GM18508 (cell line): Measurements from ENCODE around the gene TIAM1.

Source experiments
- ATAC-seq: cut with Tn5 transposase; IDR thresholded peaks from one replicate; pipeline ENCODE4 v1.9.1; 2021; ENCODE audit warnings: moderate number of reproducible peaks; ENCODE audit not compliant: insufficient read depth, unreplicated experiment

Gene TIAM1

DNA sequence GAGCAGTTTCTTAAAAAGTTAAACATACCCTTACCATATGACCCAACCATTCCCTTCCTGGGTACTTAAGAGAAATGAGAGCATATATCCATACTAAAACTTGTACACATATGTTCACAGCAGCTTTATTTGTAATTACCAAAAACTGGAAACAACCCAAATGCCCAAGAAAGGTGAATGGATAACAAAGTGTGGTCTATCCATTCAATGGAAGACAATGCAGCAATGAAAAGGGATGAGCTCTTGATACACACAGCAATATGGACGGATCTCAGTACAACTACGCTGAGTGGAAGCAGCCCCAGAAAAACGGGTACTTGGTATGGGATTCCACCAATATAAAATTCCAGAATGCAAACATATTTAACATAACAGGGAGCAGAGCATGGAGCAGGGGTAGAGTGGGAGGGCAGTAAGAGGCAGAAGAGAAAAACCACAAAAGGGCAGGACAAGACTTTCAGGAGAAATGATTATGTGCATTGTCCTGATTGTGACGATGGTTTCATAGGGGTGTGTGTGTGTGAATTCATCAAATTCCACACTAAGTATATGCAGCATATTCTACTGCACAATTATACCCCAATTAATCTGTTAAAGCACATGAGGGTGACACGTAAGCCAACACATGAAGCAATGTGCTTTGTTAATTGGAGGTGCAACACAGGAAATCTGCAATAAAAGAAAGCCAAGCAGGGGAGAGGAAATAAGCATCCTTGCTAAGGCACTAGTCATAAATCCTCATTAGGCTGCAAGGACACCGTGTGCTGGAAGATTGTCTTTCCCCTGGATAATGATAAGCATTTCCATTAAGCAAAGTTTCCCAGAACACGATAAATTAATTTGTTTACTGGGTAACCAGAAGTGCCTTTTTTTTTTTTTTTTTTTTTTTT, 192.7 kb downstream of the TIAM1 start:
- ATAC-seq = no peak

GRCh38 chr21:31145274-31145673, 198.8 kb downstream of the TIAM1 start:
- no peak for ATAC-seq

- ATAC-seq = no peak
These were observed 201.0 kb downstream of the TIAM1 start for GRCh38 chr21:31143036-31143435.

GRCh38 chr21:31142600-31142999, 201.5 kb downstream of the TIAM1 start:
- no peak for ATAC-seq

DNA sequence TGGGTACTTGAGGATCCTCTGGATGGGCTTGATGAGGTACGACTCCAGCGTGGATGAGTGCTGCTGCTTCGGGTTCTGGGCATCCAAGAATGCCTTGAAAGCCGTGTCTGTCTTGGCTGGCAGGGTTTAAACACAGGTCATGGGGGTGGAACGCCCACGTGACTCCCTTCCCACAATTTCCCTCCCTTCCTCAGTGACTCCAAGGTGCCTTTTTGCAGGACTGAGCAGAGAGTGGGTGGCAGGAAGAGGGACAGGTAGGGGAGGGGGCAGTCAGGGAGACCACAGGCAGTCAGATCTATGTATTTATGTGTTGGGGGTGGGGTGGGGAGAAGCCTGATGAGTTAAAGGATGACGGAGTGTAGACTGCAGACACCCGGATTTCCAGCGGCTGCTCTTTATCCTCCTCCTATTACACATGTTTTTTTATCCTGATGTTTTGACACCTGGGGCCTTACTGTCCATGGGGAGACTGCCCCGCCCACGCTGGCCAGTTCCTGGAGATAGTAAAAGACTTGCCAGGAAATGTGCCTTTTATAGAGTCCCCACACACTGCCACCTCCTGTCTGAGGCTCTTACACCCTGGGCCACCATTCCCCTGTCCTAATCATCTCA, 202.6 kb downstream of the TIAM1 start:
- ATAC-seq = no peak

- no peak for ATAC-seq
These were observed 203.4 kb downstream of the TIAM1 start for GRCh38 chr21:31140676-31141075.

GRCh38 chr21:31140025-31140424, 204.0 kb downstream of the TIAM1 start:
- no peak for ATAC-seq

GRCh38 chr21:31137960-31138359, 206.1 kb downstream of the TIAM1 start:
- ATAC-seq = no peak

- no peak for ATAC-seq
These were observed 207.2 kb downstream of the TIAM1 start for GRCh38 chr21:31136891-31137290.

DNA sequence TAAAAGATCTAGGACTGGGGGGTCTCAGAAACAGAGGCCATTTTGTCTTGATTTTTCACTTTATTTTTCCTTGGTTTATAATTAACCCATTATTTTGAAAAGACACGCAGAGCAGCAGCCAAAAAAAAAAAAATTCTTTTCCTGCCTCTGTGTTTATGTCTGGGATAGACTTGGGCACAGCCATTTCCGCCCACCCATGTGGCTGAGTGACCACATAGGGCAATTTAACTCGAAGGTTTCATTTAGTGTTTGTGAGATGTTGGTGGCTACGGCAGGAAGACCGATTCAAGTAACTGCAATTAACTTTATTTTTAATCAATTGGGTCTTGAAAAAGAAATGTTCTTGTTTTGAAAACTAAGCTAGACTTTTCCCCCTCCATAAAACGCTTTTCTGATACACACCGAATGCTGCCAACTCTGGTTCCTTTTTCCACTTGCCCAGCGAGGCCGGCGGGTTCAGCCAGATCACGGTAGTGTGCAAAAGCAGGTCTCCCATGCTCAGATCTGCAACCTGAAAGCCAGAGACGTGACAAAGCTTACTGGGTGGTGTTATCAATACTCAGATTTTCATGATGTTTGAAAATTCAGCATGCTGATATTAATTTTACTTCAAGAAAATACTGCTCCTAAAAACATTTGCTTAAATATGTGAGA, 208.4 kb downstream of the TIAM1 start:
- ATAC-seq = no peak

GRCh38 chr21:31133243-31133830, 210.7 kb downstream of the TIAM1 start:
- ATAC-seq = no peak

DNA sequence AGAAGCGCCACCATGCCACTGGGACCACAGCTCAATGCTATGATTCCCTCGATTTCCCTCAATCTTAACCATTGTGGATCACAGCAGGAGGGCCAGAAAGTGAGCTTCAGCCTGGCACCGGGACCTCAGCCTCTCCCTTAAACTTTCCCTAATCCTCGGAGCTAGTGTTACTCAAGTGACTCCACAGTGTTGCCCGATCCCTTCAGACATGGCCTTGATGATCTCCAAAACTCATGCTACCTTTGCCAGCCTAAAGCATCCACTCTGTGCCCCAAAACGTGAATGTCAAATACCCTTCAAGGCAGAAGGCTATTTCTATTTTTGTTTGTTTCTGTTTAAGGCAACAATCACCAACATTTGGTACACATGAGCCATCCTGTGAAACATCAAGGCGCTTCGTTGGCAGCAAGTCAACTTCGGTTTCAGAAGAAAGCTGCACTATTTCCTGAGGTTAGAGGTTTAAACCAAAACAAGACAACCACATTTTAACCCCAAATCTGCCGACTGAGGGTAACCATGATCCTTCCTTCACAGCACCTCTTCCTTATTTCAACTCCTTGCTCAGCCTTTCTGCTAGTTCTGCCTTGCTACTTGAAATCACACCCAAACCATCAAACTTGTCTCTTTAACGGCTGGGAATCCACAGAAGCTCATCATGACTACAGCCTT, 211.4 kb downstream of the TIAM1 start:
- ATAC-seq = peak; percentile 43

DNA sequence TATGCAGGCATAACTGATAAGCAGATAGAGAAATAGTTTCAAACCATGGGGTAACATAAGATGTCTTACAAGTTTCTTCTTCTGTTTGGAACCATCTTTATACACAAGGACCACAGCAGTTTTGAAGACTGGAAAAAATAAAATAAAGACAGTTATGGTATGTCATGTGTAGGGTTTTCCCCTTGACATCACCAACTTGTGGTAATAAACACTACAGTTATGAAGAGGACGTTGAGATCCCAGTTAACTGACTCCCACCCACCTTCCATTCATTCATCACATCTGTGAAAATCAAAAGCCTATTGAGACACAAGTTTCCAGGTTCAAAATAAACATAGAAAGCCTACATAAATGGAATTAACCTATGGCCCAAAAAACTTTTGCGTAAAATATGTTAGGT, 213.2 kb downstream of the TIAM1 start:
- no peak for ATAC-seq

DNA sequence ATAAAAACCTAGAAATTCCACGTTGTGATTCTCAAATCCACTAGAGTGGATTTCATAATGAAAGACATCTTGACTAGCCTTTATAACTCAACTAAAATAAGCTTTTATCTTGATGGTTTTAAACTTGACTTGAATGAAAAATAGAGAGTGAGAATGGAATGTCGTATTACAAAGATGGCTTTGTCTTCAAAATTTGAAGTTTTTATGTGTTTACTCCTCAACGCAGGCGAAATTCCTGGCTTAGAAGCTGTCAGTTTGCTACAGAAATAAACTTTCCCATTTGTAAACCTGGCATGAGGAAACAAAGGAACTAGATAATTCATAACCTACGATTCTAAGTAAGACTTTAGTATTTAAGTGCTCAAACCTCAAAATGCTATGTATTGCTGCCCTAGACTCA, 215.8 kb downstream of the TIAM1 start:
- no peak for ATAC-seq

DNA sequence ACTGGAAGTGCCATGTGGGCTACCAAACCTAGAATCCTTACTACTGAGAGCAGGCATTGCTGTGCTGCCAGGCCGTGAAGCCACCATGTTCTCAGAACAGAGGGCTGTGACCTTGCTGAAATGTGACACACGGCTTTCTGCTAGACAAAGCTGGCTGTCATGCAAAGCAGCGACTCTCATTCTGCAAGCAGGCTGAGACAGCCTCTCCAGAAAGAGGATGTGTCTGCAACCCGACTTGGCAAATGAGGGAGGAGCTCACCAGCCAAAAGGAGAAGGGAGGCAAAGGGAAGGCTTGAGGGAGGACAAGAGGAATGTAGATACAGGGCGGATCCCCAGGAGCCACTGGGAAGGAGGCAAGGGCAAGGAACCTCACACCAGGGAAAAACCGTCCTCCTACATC, 220.1 kb downstream of the TIAM1 start:
- ATAC-seq = no peak

DNA sequence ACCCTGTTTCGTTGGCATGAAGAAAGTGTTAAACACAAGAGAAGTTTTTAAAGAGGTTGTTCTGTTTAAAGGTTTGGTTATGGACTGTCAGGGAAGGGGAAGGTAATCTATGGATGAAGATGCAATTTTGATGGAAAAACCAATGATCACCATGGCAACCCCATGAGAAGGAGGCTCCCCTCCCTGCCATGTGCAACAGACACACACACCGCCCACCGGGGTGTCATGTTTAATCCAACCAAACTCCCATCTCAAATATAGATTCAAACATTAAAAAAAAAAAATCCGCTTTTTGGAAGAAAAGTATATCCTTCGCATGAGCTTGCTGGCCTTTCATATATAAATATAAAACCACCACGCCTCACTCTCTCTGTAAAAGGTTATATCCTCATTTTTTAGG, 224.9 kb downstream of the TIAM1 start:
- ATAC-seq = no peak

- no peak for ATAC-seq
These were observed 226.7 kb downstream of the TIAM1 start for GRCh38 chr21:31117128-31117916.

DNA sequence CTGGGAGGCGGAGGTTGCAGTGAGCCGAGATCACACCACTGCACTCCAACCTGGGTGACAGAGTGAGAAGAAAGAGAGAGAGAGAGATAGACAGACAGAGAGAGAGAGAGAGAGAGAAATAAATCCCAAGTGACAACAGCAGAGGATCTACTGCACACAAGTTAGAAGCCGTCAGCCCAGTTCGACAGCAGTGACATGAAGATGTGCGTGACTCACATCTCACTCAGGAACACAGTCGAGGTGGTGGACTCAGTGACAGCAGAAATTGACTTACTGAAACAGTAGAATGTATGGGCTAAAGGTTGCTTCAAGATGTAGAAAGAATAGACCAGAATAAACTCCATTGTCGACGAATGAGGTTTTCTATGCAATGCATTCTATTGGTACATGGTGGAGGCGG, 228.8 kb downstream of the TIAM1 start:
- ATAC-seq = no peak

GRCh38 chr21:31111093-31111492, 233.0 kb downstream of the TIAM1 start:
- no peak for ATAC-seq

DNA sequence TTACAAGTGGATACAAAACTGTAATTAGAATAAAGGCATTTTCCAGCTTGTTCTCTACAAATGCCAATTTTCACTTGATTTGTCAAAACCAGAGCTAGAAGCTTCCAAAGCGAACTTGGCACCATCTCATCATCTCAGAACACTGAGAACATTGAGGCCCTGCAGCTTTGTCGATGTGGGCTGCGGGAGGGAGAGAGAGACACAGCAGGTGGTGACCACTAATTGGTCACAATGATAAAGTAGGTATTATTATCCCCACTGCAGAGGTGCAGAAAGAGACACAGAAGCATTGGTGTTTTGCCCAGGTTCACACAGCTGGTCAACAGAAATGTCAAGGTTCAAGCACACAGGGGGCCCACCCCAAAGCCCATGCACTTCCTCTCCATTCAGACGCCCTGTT, 233.6 kb downstream of the TIAM1 start:
- no peak for ATAC-seq
